HepG2 (cell line): ENCODE results near the gene DOK5. TPM values are rescaled to one million over a fixed set of nuclear protein-coding genes. Genes with fewer than 3 reads are reported as not detected.

Source experiments
- HIVEP1 ChIP-seq: sonication (generic); formaldehyde crosslinking; IDR thresholded peaks from 2 replicates; pipeline ENCODE4 v1.4.0; 2020; ENCODE audit warnings: mild to moderate bottlenecking, missing genetic modification reagents
- POLR2AphosphoS5 ChIP-seq: IDR thresholded peaks from 2 replicates; pipeline ENCODE4 v1.6.1; 2012; ENCODE audit warnings: low read depth, low read length
- RBM22 ChIP-seq: fragments of 200-400 bp; formaldehyde crosslinking; optimal IDR thresholded peaks from 2 replicates; pipeline ENCODE3; 2017; ENCODE audit warnings: mild to moderate bottlenecking, low read length, moderate library complexity
- SALL1 ChIP-seq: sonication (generic); formaldehyde crosslinking; IDR thresholded peaks from 2 replicates; pipeline ENCODE4 v1.8.0; 2022; ENCODE audit warnings: mild to moderate bottlenecking, missing genetic modification reagents
- TOPORS ChIP-seq: sonication (generic); formaldehyde crosslinking; IDR thresholded peaks from 2 replicates; pipeline ENCODE4 v1.8.0; 2023; ENCODE audit warnings: mild to moderate bottlenecking, missing genetic modification reagents
- ZNF761 ChIP-seq: sonication (generic); formaldehyde crosslinking; conservative IDR thresholded peaks from 2 replicates; pipeline ENCODE4 v1.4.0; 2020; ENCODE audit warnings: mild to moderate bottlenecking, missing genetic modification reagents
- polyA plus RNA-seq, 8 experiments: library from polyadenylated mRNA; depleted of rRNA in 3 of 8; stranded (reverse) in 7 of 8; unstranded in 1 of 8; fragments of >200 nt; fragmentation: Illumina TruSeq in 4 of 8; extraction: Trizol in 4 of 8; gene quantifications; 2 replicates each; pipeline versions ENCODE4 v1.2.1 to v1.2.3, GENCODE V29; 2011 to 2016; ENCODE audit warnings: low read depth in 4 of 8, missing spikeins in 1 of 8, mixed read lengths in 1 of 8; ENCODE audit not compliant: insufficient read depth in 1 of 8
- total RNA-seq, 5 experiments: library from RNA; depleted of rRNA; stranded (reverse); fragments of >200 nt; fragmentation: Illumina TruSeq; extraction: Trizol; gene quantifications; 2 replicates each; pipeline ENCODE4 v1.2.3, GENCODE V29; 2016; ENCODE audit warnings: low read depth in 1 of 5
- TF ChIP-seq, protein P1 (sequence below): sonication (generic); formaldehyde crosslinking; IDR thresholded peaks from 2 replicates; pipeline ENCODE4 v1.9.0; 2021; ENCODE audit warnings: mild to moderate bottlenecking, missing genetic modification reagents
- TF ChIP-seq, protein P2 (sequence below): sonication (generic); formaldehyde crosslinking; IDR thresholded peaks from 2 replicates; pipeline ENCODE4 v1.5.1; 2020; ENCODE audit warnings: missing genetic modification reagents, mild to moderate bottlenecking, borderline replicate concordance
- TF ChIP-seq, protein P3 (sequence below): sonication (generic); formaldehyde crosslinking; IDR thresholded peaks from 2 replicates; pipeline ENCODE4 v1.4.0; 2020; ENCODE audit warnings: mild to moderate bottlenecking, missing genetic modification reagents

DOK5 gene
- total and polyA plus RNA-seq, 2 of the 13 experiments (the other 11 are each of a cell fraction or from before 2014, with no cell fraction given) = not detected

DNA sequence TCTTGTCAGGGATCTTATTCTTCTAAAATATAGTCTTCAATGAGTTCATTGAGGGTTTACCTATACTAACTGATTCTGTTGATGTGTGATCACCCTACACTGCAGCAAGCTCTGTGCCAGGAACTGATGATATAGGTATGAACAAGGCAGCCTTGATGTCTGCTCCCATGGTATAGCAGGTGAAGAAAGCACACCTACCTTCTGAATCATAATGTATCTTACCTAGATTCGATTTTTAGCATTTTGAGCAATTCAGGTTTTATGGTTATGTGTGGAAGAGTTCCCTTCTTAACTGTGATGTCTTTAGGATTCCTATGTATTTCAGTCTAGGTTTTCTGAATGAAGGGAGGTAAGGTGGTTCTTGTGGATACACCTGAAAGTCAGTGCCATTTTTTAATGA lies 223.0 kb downstream of the DOK5 start (continued):
- TF ChIP-seq, protein P1, sequence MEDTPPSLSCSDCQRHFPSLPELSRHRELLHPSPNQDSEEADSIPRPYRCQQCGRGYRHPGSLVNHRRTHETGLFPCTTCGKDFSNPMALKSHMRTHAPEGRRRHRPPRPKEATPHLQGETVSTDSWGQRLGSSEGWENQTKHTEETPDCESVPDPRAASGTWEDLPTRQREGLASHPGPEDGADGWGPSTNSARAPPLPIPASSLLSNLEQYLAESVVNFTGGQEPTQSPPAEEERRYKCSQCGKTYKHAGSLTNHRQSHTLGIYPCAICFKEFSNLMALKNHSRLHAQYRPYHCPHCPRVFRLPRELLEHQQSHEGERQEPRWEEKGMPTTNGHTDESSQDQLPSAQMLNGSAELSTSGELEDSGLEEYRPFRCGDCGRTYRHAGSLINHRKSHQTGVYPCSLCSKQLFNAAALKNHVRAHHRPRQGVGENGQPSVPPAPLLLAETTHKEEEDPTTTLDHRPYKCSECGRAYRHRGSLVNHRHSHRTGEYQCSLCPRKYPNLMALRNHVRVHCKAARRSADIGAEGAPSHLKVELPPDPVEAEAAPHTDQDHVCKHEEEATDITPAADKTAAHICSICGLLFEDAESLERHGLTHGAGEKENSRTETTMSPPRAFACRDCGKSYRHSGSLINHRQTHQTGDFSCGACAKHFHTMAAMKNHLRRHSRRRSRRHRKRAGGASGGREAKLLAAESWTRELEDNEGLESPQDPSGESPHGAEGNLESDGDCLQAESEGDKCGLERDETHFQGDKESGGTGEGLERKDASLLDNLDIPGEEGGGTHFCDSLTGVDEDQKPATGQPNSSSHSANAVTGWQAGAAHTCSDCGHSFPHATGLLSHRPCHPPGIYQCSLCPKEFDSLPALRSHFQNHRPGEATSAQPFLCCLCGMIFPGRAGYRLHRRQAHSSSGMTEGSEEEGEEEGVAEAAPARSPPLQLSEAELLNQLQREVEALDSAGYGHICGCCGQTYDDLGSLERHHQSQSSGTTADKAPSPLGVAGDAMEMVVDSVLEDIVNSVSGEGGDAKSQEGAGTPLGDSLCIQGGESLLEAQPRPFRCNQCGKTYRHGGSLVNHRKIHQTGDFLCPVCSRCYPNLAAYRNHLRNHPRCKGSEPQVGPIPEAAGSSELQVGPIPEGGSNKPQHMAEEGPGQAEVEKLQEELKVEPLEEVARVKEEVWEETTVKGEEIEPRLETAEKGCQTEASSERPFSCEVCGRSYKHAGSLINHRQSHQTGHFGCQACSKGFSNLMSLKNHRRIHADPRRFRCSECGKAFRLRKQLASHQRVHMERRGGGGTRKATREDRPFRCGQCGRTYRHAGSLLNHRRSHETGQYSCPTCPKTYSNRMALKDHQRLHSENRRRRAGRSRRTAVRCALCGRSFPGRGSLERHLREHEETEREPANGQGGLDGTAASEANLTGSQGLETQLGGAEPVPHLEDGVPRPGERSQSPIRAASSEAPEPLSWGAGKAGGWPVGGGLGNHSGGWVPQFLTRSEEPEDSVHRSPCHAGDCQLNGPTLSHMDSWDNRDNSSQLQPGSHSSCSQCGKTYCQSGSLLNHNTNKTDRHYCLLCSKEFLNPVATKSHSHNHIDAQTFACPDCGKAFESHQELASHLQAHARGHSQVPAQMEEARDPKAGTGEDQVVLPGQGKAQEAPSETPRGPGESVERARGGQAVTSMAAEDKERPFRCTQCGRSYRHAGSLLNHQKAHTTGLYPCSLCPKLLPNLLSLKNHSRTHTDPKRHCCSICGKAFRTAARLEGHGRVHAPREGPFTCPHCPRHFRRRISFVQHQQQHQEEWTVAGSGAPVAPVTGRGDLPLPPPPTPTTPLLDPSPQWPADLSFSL = no peak
- no peak for TF ChIP-seq ZNF761
- no peak for TF ChIP-seq POLR2AphosphoS5
- TF ChIP-seq, protein P2, sequence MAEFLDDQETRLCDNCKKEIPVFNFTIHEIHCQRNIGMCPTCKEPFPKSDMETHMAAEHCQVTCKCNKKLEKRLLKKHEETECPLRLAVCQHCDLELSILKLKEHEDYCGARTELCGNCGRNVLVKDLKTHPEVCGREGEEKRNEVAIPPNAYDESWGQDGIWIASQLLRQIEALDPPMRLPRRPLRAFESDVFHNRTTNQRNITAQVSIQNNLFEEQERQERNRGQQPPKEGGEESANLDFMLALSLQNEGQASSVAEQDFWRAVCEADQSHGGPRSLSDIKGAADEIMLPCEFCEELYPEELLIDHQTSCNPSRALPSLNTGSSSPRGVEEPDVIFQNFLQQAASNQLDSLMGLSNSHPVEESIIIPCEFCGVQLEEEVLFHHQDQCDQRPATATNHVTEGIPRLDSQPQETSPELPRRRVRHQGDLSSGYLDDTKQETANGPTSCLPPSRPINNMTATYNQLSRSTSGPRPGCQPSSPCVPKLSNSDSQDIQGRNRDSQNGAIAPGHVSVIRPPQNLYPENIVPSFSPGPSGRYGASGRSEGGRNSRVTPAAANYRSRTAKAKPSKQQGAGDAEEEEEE = no peak
- TF ChIP-seq SALL1 (CRISPR knock-in tag) = no peak
- no peak for TF ChIP-seq HIVEP1 (CRISPR knock-in tag)
- TF ChIP-seq, protein P3, sequence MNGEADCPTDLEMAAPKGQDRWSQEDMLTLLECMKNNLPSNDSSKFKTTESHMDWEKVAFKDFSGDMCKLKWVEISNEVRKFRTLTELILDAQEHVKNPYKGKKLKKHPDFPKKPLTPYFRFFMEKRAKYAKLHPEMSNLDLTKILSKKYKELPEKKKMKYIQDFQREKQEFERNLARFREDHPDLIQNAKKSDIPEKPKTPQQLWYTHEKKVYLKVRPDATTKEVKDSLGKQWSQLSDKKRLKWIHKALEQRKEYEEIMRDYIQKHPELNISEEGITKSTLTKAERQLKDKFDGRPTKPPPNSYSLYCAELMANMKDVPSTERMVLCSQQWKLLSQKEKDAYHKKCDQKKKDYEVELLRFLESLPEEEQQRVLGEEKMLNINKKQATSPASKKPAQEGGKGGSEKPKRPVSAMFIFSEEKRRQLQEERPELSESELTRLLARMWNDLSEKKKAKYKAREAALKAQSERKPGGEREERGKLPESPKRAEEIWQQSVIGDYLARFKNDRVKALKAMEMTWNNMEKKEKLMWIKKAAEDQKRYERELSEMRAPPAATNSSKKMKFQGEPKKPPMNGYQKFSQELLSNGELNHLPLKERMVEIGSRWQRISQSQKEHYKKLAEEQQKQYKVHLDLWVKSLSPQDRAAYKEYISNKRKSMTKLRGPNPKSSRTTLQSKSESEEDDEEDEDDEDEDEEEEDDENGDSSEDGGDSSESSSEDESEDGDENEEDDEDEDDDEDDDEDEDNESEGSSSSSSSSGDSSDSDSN (CRISPR knock-in tag) = no peak
- TF ChIP-seq TOPORS (CRISPR knock-in tag) = no peak
- no peak for TF ChIP-seq RBM22
